BE2C (cell line): Measurements from ENCODE around the gene HTR3C.

Source experiments
- DNase-seq: peaks from one replicate; pipeline ENCODE4 v3.0.0-alpha.2; 2020
- H3K27me3 ChIP-seq: fragments of 250-450 bp; sonication (Bioruptor Pico); 2 replicates; pipeline ENCODE4 v1.5.1; 2020; ENCODE audit warnings: mild to moderate bottlenecking
- H3K36me3 ChIP-seq: fragments of 250-450 bp; sonication (Bioruptor Pico); 2 replicates; pipeline ENCODE4 v1.5.1; 2020; ENCODE audit warnings: mild to moderate bottlenecking
- H3K4me1 ChIP-seq: fragments of 250-450 bp; sonication (Bioruptor Pico); 2 replicates; pipeline ENCODE4 v1.5.1; 2020
- H3K4me3 ChIP-seq: 2 replicates; pipeline ENCODE4 v1.5.1; 2011; ENCODE audit warnings: low read depth, low read length
- H3K9me3 ChIP-seq: fragments of 250-450 bp; sonication (Bioruptor Pico); 2 replicates; pipeline ENCODE4 v1.5.1; 2020
- CTCF ChIP-seq: IDR thresholded peaks from 2 replicates; pipeline ENCODE4 v1.5.1; 2012; ENCODE audit warnings: mild to moderate bottlenecking, low read depth, low read length

HTR3C gene

DNA sequence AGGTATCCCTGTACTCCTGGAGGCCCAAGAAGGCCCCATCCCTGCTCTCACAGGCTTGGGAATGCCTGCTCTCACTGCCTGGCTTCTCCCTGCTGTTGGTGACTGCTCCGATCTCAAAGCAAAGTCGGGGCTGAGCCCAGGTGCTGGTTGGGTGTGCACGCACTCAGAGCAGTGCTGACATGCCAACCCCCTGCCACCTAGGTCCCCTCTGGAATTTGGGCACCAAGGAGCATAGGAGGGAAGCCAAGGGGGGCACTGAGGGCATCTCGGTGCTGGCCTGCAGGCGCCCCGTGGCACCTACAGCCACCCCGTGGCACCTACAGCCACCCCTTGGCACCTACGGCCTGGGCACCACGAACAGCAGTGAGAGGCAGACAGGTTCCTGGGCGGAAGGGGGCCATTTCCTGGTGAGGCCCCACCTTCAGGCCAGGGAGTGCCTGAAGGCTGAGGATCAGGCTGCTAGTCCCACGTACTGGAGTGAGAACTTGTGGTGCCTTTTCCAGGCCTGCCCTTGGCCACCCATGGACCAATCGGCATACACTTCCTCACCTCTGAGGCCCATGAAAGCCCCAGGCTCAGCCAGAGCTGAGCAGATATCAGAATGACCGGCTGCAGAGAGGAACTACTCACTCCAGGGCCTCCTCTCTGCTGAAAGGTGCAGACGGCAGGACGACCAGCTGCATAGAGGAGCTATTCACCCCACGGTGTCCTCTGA lies 28.4 kb downstream of the HTR3C start:
- no peaks in the 10 kb centered on the region for H3K4me1 ChIP-seq
- H3K36me3 ChIP-seq: no peaks in the 10 kb centered on the region
- no peak overlapping the region for H3K4me3 ChIP-seq
- no peaks in the 10 kb centered on the region for H3K27me3 ChIP-seq
- DNase-seq: no peak
- no peaks in the 10 kb centered on the region for H3K9me3 ChIP-seq
- no peak for TF ChIP-seq CTCF

- Histone ChIP-seq H3K9me3 (no peaks in the 10 kb centered on the region), H3K4me1 (no peaks in the 10 kb centered on the region), H3K36me3 (no peaks in the 10 kb centered on the region), H3K4me3 (no peak overlapping the region), H3K27me3 (no peaks in the 10 kb centered on the region)
- DNase-seq: no peak
- TF ChIP-seq CTCF: no peak
These were observed 29.2 kb downstream of the HTR3C start for GRCh38 chr3:184082034-184082433.

- no peaks in the 10 kb centered on the region for H3K9me3 ChIP-seq
- H3K36me3 ChIP-seq: no peaks in the 10 kb centered on the region
- H3K4me1 ChIP-seq: no peaks in the 10 kb centered on the region
- no peak for TF ChIP-seq CTCF
- DNase-seq: no peak
- no peak overlapping the region for H3K4me3 ChIP-seq
- H3K27me3 ChIP-seq: no peaks in the 10 kb centered on the region
These were observed 29.6 kb downstream of the HTR3C start for GRCh38 chr3:184082465-184082864.

- no peak for TF ChIP-seq CTCF
- no peak for DNase-seq
- H3K9me3 ChIP-seq: no peaks in the 10 kb centered on the region
These were observed 32.6 kb downstream of the HTR3C start for GRCh38 chr3:184085389-184085852.

GRCh38 chr3:184092199-184092598 lies 39.4 kb downstream of the HTR3C start:
- TF ChIP-seq CTCF: no peak
- no peak overlapping the region for H3K4me3 ChIP-seq
- no peaks in the 10 kb centered on the region for H3K4me1 ChIP-seq
- H3K27me3 ChIP-seq: peaks cover 2% of the 10 kb centered on the region; the same call in 1 of the 2 replicates
- no peaks in the 10 kb centered on the region for H3K36me3 ChIP-seq
- DNase-seq: no peak
- H3K9me3 ChIP-seq: no peaks in the 10 kb centered on the region; the same call in 1 of the 2 replicates

More at GRCh38 chr3:184085389-184085852, 32.6 kb downstream of the HTR3C start:
- no peak overlapping the region for H3K4me3 ChIP-seq
- H3K4me1 ChIP-seq: no peaks in the 10 kb centered on the region
- no peaks in the 10 kb centered on the region for H3K27me3 ChIP-seq
- no peaks in the 10 kb centered on the region for H3K36me3 ChIP-seq

- DNase-seq: no peak
- no peaks in the 10 kb centered on the region for H3K4me1 ChIP-seq
- H3K4me3 ChIP-seq: no peak within 1 kb of the TSS
- H3K36me3 ChIP-seq: no peaks in the 10 kb centered on the region
- no peaks in the 10 kb centered on the region; the same call in 1 of the 2 replicates for H3K9me3 ChIP-seq
- H3K27me3 ChIP-seq: peaks cover 2% of the 10 kb centered on the region
- no peak for TF ChIP-seq CTCF
These were observed 44.0 kb downstream of the HTR3C start, which contains the start of gene HTR3E for GRCh38 chr3:184096811-184097383. Gene HTR3E (plus strand): TSS chr3:184097064. CDS start chr3:184097530, 466 bp downstream.
